IMR-90 (cell line): ENCODE data around the gene NADK. TPM values are rescaled to one million over a fixed set of nuclear protein-coding genes. Genes with fewer than 3 reads are reported as not detected.

Source experiments
- ATAC-seq: fragments of 200-7000 bp; cut with Tn5 transposase; 2 replicates; pipeline ENCODE4 v1.9.1; 2020; ENCODE audit warnings: low read depth, mild to moderate bottlenecking, moderate library complexity
- BruUV-seq: library from RNA; stranded (reverse); fragments of 400-500 nt; replicated peaks from 2 replicates; lab custom pipeline; 2021; lab: Mats Ljungman, UMichigan
- CTCF ChIA-PET: fragments of 300-600 bp; formaldehyde crosslinking; extraction: SDS; loops from one replicate; lab custom pipeline; 2021; ENCODE audit warnings: antibody characterized with exemption; lab: Yijun Ruan, JAX
- POLR2A ChIA-PET: fragments of 300-600 bp; sonication (Branson Sonifier 250); formaldehyde crosslinking; loops from one replicate; lab custom pipeline; 2022; ENCODE audit warnings: antibody characterized with exemption; ENCODE audit not compliant: unreplicated experiment; lab: Charles Lee
- DNase-seq: peaks from one replicate; pipeline ENCODE4 v3.0.0; 2013
- H2AFZ ChIP-seq: replicated peaks from 2 replicates; pipeline ENCODE3; 2013; ENCODE audit warnings: low read length, mild to moderate bottlenecking; ENCODE audit not compliant: poor library complexity
- H2AK5ac ChIP-seq: 2 replicates; pipeline ENCODE4 v1.6.1; 2013; ENCODE audit warnings: low read depth, low read length, inconsistent platforms
- H2AK9ac ChIP-seq: replicated peaks from 2 replicates; pipeline ENCODE3; 2013; ENCODE audit warnings: mild to moderate bottlenecking, low read depth, low read length, moderate library complexity; ENCODE audit not compliant: poor library complexity
- H2BK120ac ChIP-seq: 2 replicates; pipeline ENCODE4 v1.6.1; 2013; ENCODE audit warnings: low read depth, low read length, inconsistent platforms
- H2BK15ac ChIP-seq: 3 replicates; pipeline ENCODE4 v1.6.1; 2013; ENCODE audit warnings: low read depth, low read length, inconsistent platforms
- H2BK20ac ChIP-seq: 2 replicates; pipeline ENCODE4 v1.6.1; 2013; ENCODE audit warnings: low read depth, mild to moderate bottlenecking, inconsistent platforms, low read length, moderate library complexity
- H2BK5ac ChIP-seq: 2 replicates; pipeline ENCODE4 v1.6.1; 2013; ENCODE audit warnings: mild to moderate bottlenecking, low read depth, low read length, inconsistent platforms; ENCODE audit not compliant: poor library complexity, severe bottlenecking
- H3K14ac ChIP-seq: replicated peaks from 2 replicates; pipeline ENCODE4 v1.6.1; 2013; ENCODE audit warnings: low read depth, low read length, inconsistent platforms
- H3K18ac ChIP-seq: 2 replicates; pipeline ENCODE4 v1.6.1; 2013; ENCODE audit warnings: low read depth, low read length, control low read depth
- H3K23ac ChIP-seq: 2 replicates; pipeline ENCODE4 v1.6.1; 2013; ENCODE audit warnings: low read depth, low read length, inconsistent platforms
- H3K27ac ChIP-seq: 2 replicates; pipeline ENCODE4 v1.5.1; 2013; ENCODE audit warnings: mild to moderate bottlenecking, control low read depth, low read length; ENCODE audit not compliant: insufficient read depth
- H3K27me3 ChIP-seq: 2 replicates; pipeline ENCODE4 v1.6.1; 2013; ENCODE audit warnings: low read length; ENCODE audit not compliant: control insufficient read depth, insufficient read depth
- H3K36me3 ChIP-seq: 2 replicates; pipeline ENCODE4 v1.6.1; 2013; ENCODE audit warnings: low read length, mixed read lengths; ENCODE audit not compliant: control insufficient read depth, insufficient read depth
- H3K4ac ChIP-seq: 2 replicates; pipeline ENCODE4 v1.6.1; 2013; ENCODE audit warnings: low read depth, low read length, inconsistent platforms
- H3K4me1 ChIP-seq: 2 replicates; pipeline ENCODE4 v1.6.1; 2013; ENCODE audit warnings: low read length, mixed read lengths; ENCODE audit not compliant: control insufficient read depth, insufficient read depth
- H3K4me2 ChIP-seq: 2 replicates; pipeline ENCODE4 v1.6.1; 2013; ENCODE audit warnings: low read depth, mild to moderate bottlenecking, control low read depth, low read length, moderate library complexity
- H3K4me3 ChIP-seq: 2 replicates; pipeline ENCODE4 v1.5.1; 2013; ENCODE audit warnings: low read depth, mild to moderate bottlenecking, control low read depth, low read length, moderate library complexity; ENCODE audit not compliant: insufficient read depth
- H3K56ac ChIP-seq: 2 replicates; pipeline ENCODE4 v1.6.1; 2013; ENCODE audit warnings: low read length, inconsistent platforms; ENCODE audit not compliant: insufficient read depth; ENCODE audit errors: extremely low read depth
- H3K79me1 ChIP-seq, 2 experiments: 2 replicates each; pipeline ENCODE4 v1.6.1; 2013; ENCODE audit warnings: low read length in 2 of 2, inconsistent platforms in 1 of 2, low read depth in 1 of 2
- H3K9ac ChIP-seq: 2 replicates; pipeline ENCODE4 v1.6.1; 2013; ENCODE audit warnings: low read depth, low read length, control low read depth
- H3K9me1 ChIP-seq: 2 replicates; pipeline ENCODE4 v1.6.1; 2013; ENCODE audit warnings: low read length, inconsistent platforms; ENCODE audit not compliant: insufficient read depth
- H3K9me3 ChIP-seq: 2 replicates; pipeline ENCODE4 v1.6.1; 2013; ENCODE audit warnings: low read length; ENCODE audit not compliant: control insufficient read depth, insufficient read depth
- H4K20me1 ChIP-seq: 2 replicates; pipeline ENCODE4 v1.6.1; 2013; ENCODE audit warnings: low read length, inconsistent platforms; ENCODE audit not compliant: insufficient read depth
- H4K5ac ChIP-seq: 2 replicates; pipeline ENCODE4 v1.6.1; 2013; ENCODE audit warnings: mild to moderate bottlenecking, low read depth, low read length, control low read depth
- H4K8ac ChIP-seq, 2 experiments: 2 replicates each; pipeline ENCODE4 v1.6.1; 2013; ENCODE audit warnings: low read depth in 2 of 2, low read length in 2 of 2, control low read depth in 1 of 2, inconsistent platforms in 1 of 2
- H4K91ac ChIP-seq: 2 replicates; pipeline ENCODE4 v1.6.1; 2013; ENCODE audit warnings: low read depth, low read length, inconsistent platforms; ENCODE audit not compliant: insufficient read depth
- MXI1 ChIP-seq: IDR thresholded peaks from 2 replicates; pipeline ENCODE4 v1.6.1; 2012; ENCODE audit warnings: low read depth, mild to moderate bottlenecking, low read length, moderate library complexity, borderline replicate concordance
- POLR2A ChIP-seq: IDR thresholded peaks from 2 replicates; pipeline ENCODE4 v1.6.1; 2012; ENCODE audit warnings: mild to moderate bottlenecking, low read depth, low read length
- RCOR1 ChIP-seq: IDR thresholded peaks from 2 replicates; pipeline ENCODE4 v1.6.1; 2012; ENCODE audit warnings: mild to moderate bottlenecking, low read length, improper control_type of control experiment; ENCODE audit not compliant: insufficient replicate concordance
- WGBS, 2 experiments: methylation state at CpG; one replicate each; pipeline versions ENCODE4 v1.1.5 to v1.1.7; 2013; ENCODE audit warnings: missing lambda C conversion rate in 2 of 2; ENCODE audit not compliant: insufficient read length in 1 of 2; ENCODE audit errors: extremely low coverage in 2 of 2; 5-methylcytosine and 5-hydroxymethylcytosine counted together
- dilution Hi-C: fragments of 300-500 bp; cut with HindIII; formaldehyde crosslinking; loops from one replicate; pipeline ENCODE4 v1.14.3; 2018; ENCODE audit warnings: low sequenced_read_pairs; ENCODE audit not compliant: unreplicated experiment
- in situ Hi-C: fragments of 300-500 bp; cut with MboI; formaldehyde crosslinking; loops from 3 replicates; pipeline ENCODE4 v1.14.3; 2019; ENCODE audit warnings: low sequenced_read_pairs, inconsistent platforms, mixed read lengths
- intact Hi-C: fragments of 100-400 bp; cut with micrococcal nuclease; formaldehyde crosslinking; loops from 2 replicates; pipeline ENCODE4 v1.10.0; 2022
- polyA plus RNA-seq, 3 experiments: library from polyadenylated mRNA; depleted of rRNA; stranded (reverse); fragments of >200 nt; gene quantifications; 2 replicates each; pipeline ENCODE4 v1.2.3, GENCODE V29; 2012; ENCODE audit warnings: low replicate concordance in 1 of 3
- total RNA-seq: library from RNA; depleted of rRNA; stranded (reverse); fragments of >200 nt; gene quantifications from 2 replicates; pipeline ENCODE4 v1.2.3, GENCODE V29; 2012
- TF ChIP-seq, protein P1 (sequence below): fragments of 150-350 bp; IDR thresholded peaks from 2 replicates; pipeline ENCODE4 v1.6.1; 2016; ENCODE audit warnings: low read depth, mild to moderate bottlenecking, low read length, moderate library complexity, borderline replicate concordance

Gene NADK
- total and polyA plus RNA-seq, 2 of the 4 experiments (the other 2 are of a cell fraction) = 12.5 to 56.1 TPM

DNA sequence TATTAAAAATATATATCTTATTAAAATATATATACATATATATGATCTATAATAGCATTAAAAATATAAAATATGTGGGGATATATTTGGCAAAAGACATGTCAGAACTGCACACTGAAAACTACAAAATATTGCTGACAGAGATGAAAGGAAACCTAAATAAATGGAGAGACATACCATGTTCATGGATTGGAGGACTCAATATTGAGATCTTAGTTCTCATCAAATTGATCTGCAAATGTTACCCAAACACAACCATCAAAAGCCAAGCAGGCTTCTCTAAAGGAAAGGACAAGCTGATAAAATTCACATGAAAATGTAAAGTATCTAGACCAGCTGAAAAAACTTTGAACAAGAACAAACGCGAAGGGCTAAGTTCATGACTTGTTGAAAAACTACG, 7.2 kb downstream of the NADK start:
- in situ Hi-C loops (no loop called here), intact Hi-C loops (no loop called here), dilution Hi-C loops (no loop called here)
- peaks cover 8% of the 10 kb centered on the region for H3K9me3 ChIP-seq
- H4K91ac ChIP-seq = no peak overlapping the region
- H3K4me2 ChIP-seq = no peak overlapping the region
- peaks cover 3% of the 10 kb centered on the region; the same call in 1 of the 2 replicates for H3K4me1 ChIP-seq
- no peaks in the 10 kb centered on the region for H3K27me3 ChIP-seq
- no peak overlapping the region for H2AK9ac ChIP-seq
- H3K36me3 ChIP-seq = peaks cover 15% of the 10 kb centered on the region
- no peak overlapping the region for H3K56ac ChIP-seq
- WGBS, 2 experiments = no CpG with 5 or more reads among the region's 3 CpGs
- H2AFZ ChIP-seq = no peak overlapping the region
- DNase-seq = no peak
- H2BK20ac ChIP-seq = no peak overlapping the region
- H3K23ac ChIP-seq = no peak overlapping the region
- peaks cover 6% of the 10 kb centered on the region for H3K9me1 ChIP-seq
- H4K5ac ChIP-seq = no peak overlapping the region
- no peak overlapping the region for H4K8ac ChIP-seq
- no peak overlapping the region for H3K9ac ChIP-seq
- no peak overlapping the region for H2BK120ac ChIP-seq
- peaks cover 35% of the 10 kb centered on the region for H4K20me1 ChIP-seq
- TF ChIP-seq POLR2A (no peak), MXI1 (no peak), RCOR1 (no peak)
- TF ChIP-seq, protein P1, sequence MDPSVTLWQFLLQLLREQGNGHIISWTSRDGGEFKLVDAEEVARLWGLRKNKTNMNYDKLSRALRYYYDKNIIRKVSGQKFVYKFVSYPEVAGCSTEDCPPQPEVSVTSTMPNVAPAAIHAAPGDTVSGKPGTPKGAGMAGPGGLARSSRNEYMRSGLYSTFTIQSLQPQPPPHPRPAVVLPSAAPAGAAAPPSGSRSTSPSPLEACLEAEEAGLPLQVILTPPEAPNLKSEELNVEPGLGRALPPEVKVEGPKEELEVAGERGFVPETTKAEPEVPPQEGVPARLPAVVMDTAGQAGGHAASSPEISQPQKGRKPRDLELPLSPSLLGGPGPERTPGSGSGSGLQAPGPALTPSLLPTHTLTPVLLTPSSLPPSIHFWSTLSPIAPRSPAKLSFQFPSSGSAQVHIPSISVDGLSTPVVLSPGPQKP = no peak
- H2AK5ac ChIP-seq = no peak overlapping the region
- no peak overlapping the region for H3K27ac ChIP-seq
- ChIA-PET POLR2A (no interaction called here), CTCF (no interaction called here)
- no TSS peak for BruUV-seq
- H3K79me1 ChIP-seq = peaks cover 20 to 45% of the 10 kb centered on the region in 2 experiments
- ATAC-seq = no peak
- H3K18ac ChIP-seq = no peak overlapping the region
- no peak overlapping the region for H3K4me3 ChIP-seq
- no peak overlapping the region for H2BK5ac ChIP-seq
- no peak overlapping the region for H3K14ac ChIP-seq
- H2BK15ac ChIP-seq = no peak overlapping the region
- H3K4ac ChIP-seq = no peak overlapping the region
